Lower leg skin (tissue), 3 donors: ENCODE measurements around the gene TMEM220.

Source experiments
- CTCF ChIP-seq, 3 donors: fragments of 450-650 bp; IDR thresholded peaks; one replicate each; pipeline ENCODE4 v1.5.1; 2016; ENCODE audit warnings: antibody characterized with exemption in 3 of 3, mild to moderate bottlenecking in 3 of 3, moderate library complexity in 2 of 3
- POLR2A ChIP-seq, 2 donors: fragments of 450-650 bp; IDR thresholded peaks; one replicate each; pipeline ENCODE4 v1.6.1; 2016 to 2017; ENCODE audit warnings: antibody characterized with exemption in 2 of 2, mild to moderate bottlenecking in 1 of 2, moderate library complexity in 1 of 2

- TF ChIP-seq CTCF (IDR thresholded peaks at IDR 0.05) (no peak), POLR2A (IDR thresholded peaks at IDR 0.05) (no peak)
Observed at GRCh38 chr17:10761281-10761680, 31.5 kb upstream of the TMEM220 start.
